HG03095 (cell line): ENCODE data around the gene F12.

Source experiments
- ATAC-seq: cut with Tn5 transposase; IDR thresholded peaks from one replicate; pipeline ENCODE4 v1.9.1; 2021; ENCODE audit warnings: moderate library complexity; ENCODE audit not compliant: unreplicated experiment

Gene F12

DNA sequence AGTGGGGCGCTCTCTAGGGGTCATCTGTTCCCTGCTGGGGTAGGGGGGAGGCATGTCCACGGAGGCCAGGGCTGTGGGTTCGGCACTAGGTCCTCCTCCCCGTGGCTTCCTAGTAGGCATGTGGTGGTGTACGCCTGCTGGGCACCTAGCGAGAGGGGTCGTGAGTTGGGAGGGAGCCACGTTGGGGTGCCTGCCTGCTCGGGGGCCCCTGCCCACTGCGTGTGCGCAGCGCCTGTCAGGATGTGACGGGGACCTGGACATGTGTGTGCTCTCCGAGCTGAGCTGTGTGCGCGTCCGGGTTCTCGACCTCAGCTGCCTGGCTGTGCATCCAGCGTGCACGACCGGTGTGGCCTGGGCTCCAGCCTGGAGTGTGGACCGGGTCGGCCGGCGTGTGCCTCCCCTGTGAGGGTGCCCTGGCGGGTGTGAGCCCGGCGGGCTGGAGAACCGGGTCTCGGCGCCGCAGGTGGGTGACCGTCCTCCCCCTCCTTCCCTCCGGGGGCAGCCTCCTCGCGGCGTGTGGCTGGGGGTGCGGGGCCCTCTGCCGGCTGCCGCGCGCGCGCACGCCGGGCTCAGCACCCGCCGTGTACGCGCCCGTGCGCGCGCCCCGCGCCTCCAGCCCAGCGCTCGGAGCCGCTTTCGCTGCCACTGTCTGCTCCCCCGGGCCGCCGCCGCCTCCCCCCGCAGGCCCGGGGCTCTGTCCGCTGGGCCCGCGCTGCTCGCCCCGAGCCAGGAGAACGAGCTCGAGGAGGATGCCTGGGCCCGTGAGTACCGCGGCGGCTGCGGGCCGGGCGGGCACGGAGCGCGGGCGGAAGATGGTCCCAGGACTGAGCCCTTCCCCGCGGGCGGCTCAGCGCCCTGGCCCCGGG is 37.1 kb upstream of the F12 start, which contains the start of gene PRR7:
PRR7 (plus strand) TSS at position 615 of the 866 bp plus-strand sequence. CDS start 8,254 bp downstream, outside the sequence.
- peak; percentile 46 for ATAC-seq

DNA sequence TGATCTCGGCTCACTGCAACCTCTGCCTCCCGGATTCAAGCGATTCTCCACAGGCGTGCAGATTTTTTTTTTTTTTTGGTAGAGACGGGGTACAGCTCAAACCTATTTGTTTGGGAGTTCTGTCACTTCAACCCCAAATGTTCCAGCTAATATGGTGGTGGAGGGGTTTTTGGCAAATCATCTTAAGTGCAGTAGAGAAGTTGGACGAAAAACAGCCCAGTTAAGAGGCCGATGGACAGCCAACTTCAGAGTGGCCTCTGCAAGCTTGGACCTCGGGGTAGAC is 36.5 kb upstream of the F12 start:
- no peak for ATAC-seq

DNA sequence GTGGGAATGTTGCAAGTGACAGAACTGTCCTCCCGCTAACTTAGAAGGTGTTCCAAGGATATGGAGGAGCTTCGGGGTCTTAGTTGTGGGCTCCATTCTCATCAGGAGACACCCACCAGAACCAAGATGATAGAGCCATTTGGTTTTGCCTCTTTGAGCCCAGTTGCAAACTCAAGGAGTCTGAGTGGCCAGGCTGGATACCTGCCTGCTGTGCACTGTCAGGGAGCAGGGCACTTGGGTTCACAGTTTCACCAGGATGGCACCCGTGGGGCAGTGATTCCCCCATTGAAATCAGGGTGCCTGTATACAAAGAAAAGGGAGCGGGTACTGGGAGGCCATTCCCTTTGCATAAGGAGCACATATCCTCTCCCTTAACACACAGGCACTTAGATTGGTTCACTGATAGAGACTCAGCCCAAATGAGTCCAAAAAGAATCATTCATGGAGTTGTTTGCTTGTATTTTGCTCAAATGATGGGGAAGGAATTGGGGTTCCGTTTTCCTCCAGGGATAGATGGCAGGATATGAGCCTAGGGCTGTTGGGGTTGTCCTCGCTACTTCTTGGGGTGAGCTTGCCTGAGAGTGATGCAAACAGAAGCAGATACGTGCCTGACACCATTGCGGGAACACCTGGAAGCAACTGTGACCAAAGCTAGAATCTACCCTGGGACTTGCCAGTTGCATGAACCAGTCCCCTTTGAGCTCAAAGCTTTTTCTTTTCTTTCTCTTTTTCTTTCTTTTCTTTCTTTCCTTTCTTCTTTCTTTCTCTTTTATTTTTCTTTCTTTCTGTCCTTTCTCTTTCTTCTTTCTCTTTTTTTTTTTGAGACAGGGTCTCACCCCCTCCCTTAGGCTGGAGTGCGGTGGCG is 35.9 kb upstream of the F12 start:
- no peak for ATAC-seq

DNA sequence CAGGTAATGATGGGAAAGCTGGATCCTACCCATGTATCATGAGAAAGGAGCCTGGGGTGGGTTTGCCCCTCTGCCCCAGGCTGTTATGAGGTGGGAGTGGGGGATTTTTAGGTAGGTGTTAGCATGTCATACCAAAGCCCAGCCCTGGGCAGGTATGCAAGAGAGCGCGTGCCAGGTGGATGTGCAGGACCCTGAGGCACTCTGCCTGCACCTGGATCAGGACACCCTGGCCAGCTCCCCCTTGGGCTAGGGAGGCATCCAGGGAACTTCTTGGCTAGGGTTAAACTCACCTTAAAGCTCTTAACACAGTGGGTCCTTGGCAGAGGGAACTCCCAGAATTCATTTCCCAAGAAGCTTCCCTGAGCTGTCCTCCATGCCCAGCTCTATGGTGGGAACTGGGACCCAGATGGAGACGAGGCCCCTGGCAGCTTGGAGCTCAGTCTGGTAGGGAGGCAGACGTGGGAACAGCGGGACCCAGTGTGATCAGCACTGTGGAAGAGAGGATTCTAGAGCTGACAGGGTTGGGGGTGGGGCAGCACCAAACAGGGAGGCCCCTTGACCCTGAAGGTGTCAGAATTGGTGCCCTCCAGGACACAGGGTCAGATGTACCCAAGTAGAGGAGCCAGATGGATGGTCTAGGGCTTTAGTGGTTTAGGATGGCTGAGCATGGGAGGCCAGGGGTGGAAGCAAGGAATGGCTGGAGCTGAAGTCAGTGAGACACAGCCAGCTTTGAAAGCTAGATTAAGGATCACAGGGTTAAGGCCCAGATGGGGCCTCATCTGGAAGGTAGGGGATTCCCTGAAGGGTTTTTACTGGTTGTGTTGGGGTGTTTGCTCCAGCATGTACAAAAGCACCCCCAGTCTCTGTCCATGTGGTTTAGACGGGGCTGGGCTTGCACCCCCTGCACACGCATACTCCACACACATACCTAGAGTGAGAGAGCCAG is 35.0 kb upstream of the F12 start:
- ATAC-seq: no peak

DNA sequence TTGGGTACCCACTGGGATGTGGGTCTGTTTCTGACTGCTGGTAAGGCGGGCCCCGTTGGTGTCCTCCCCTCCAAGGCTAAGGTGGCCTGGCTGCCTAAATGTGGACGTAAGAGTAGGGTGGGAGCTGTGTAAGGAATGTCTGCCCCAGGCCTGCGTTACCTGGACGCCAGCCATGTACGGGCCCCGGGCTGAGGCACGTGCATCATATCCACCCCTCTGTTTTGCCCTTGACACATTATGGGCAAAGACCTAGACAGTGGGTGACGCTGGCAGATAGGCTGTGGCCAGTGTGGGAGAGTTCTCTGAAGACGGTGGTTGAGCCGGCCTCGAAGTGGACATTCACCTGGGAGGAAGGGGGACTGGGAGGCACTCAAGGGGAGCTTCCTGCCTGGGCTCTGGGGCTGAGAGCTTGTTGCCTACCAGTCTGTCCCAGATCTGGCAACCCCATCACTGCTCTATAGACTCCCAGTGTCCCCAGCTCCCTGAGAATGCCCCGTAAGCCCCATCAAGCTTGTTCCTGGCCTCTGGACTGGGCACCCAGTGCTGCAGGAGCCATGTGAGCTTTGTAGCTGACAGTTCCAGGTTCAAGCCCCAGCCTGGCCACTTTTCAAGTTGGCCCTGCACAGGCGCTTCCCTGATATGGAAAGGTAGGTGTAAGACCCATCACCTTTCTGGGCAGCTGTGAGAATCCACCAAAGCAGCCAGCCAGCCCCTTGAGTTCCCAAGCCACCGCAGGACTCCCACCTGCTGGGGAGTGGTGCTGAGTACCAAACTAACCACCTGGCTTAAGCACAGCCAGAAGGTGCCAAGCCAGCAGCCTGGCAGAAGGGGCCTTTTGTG is 34.0 kb upstream of the F12 start:
- no peak for ATAC-seq

DNA sequence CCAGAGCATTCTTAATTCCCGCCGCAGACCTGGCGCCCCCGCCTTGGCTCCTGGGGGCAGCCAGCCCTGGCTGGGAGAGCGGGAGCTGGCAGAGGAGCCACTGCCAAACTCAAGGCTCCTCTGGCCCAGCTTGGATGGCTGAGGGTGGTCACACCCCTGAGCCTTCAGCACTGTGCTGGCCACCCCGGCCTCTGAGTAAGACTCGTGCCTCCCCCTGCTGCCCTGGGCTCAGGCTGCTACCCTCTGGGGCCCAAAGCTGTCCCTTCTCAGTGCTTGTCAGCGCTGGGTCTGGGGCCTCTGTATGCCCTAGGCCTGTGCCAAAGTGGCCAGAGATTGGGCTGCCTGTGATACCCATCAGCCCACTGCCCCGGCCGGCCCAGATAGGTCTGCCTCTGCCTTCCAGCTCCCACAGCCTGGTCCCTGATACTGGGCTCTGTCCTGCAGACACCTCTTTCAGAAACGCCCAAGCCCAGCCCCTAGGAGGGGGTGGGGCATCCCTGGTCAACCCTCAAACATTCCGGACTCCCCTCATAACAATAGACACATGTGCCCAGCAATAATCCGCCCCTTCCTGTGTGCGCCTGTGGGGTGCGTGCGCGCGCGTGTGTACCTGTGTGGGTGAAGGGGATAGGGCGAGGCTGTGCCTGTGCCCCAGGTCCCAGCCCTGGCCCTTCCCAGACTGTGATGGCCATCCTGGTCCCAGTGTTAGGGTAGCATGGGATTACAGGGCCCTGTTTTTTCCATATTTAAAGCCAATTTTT is 32.9 kb upstream of the F12 start:
- no peak for ATAC-seq

DNA sequence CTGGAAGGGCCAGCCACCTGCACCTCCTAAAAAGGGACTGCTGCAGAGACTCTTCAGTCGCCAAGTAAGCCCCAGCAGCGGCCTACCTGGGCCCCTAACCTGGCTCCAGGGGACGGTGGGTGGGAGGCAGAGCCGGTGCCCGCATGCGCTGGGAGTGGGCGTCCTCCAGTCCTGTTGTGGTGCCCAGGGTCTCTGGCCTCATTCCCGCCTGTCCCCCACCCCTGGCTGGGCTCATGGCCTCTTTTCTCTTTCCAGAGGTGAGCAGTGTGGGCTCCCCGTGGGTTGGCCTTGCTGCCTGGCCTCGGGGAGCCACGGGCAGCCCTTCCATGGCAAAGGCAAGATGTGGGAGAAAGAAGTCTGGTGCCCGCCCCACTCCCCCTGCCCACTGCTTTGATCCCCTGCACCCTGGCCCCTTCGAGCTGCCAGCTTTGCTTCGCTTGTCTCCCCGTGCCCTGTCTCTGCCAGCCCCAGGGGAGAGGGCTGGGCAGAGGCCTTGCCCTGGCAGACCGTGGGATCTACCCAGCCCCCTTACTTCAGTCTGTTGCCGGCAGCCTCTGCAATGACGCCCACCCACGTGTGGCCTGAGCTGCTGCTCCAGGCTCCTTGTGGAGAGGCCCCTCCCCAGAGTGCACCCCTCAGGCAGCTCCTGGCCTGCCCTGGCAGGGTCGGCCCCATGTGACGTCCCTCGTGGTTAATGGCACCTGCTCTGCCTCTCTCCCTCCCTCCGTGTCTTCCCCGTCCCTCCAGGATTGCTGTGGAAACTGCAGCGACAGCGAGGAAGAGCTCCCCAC is 31.8 kb upstream of the F12 start:
- ATAC-seq: no peak

DNA sequence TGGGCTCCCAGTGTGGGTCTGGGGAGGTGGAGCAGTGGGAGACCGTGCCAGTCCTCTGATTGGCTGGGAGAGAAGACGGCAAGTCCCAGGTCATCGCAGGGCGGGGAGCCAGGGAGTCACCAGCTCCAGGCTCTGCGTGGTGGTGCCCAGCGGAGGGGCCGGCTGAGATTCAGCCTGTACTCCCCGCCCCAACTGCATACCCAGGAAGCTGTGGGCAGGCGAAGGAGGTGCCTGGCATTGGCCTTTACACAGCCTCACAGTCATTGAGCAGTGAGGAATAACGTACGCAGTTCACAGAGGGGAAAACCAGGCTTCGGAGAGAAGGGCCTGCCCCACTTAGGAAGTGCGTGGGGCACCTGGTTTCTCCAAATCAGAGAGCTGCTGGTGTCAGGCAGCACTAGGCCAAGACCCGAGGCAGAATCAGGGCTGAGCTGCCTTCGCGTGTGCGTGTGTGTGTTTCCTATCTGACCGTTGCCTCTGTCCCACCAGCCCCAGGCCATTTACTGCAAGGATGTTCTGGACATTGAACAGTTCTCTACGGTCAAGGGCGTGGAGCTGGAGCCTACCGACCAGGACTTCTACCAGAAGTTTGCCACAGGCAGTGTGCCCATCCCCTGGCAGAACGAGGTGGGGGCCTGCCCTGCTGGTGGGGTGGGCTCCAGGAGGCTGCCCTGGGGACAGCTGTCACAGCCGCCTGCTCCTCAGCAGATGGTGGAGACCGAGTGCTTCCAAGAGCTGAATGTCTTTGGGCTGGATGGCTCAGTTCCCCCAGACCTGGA is 31.0 kb upstream of the F12 start:
- ATAC-seq: no peak

DNA sequence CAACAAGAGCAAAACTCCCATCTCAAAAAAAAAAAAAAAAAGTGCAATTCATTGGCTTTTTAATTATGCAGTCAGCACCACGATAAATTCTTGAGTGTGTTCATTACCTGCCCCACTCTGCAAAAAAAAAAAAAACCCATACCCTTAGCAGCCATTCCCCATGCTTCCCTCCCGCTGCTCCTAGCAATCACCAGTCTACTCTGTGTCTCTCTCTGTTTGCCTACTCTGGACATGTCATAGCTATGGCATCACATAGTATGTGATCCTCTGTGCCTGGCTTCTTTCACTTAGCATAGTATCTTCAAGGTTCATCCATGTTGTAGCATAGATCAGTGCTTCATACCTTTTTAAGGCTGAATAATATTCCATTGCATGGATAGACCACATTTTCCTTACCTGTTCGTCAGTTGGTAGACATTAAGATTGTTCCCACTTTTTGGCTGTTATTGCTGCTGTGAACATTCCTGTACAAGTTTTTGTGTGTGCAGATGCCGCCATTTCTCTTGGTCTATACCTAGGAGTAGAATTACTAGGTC is 30.2 kb upstream of the F12 start:
- no peak for ATAC-seq

DNA sequence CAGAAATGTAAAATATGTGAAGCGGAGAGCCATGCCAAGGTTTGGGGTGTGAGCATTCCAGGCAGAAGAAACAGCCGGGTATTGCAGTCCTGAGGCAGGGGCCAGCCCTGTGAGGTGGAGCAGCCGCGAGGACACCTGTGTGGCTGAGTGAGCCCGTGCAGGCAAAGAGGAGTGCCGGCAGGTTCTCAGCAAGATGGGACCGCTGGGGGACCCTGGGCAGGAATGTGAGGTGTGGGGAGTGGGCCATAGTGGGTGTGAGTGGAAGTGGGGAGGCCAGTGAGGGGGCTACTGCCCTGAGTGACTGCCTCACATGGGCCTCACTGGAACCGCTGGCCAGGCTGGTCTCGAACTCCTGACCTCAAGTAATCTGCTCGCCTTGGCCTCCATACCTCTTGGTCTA is 29.1 kb upstream of the F12 start:
- ATAC-seq: no peak

DNA sequence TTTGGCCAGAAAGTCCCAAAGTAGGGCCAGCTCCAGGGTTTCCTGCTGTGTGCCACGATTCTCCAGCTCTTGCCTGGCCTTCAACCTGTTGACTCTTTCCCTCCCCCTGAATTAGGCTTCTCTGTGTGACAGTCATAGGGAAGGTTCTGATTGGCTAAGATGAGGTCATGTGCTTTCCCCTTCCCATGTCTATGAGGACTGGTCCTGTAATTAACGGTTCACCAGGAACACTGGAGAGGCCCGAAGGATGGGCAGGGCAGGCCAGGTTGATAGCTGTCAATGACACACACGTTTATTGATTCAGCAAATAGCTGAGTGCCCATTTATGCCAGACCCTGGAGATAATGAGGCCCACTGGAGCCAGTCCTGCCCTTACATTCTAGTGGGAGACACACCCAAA is 28.3 kb upstream of the F12 start:
- ATAC-seq: no peak

DNA sequence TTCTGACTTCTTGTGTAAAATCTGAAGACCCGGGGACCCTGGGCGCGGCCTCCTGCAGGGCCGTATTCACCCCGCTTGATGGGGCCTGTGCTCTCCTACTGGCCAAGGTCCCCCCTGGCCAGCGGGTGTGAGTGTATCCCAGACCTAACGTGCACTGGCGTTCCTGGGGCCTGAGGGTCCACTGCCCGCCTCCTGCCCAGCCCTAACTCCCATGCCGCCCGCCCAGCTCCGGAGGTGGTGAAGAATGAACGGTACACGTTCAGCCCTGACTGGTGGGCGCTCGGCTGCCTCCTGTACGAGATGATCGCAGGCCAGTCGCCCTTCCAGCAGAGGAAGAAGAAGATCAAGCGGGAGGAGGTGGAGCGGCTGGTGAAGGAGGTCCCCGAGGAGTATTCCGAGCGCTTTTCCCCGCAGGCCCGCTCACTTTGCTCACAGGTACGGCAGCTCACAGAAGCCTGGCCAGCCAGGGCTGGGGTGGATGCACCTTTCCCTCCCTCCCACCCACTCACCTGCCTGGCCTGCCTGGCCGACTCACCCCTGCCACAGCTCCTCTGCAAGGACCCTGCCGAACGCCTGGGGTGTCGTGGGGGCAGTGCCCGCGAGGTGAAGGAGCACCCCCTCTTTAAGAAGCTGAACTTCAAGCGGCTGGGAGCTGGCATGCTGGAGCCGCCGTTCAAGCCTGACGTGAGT is 26.6 kb upstream of the F12 start:
- no peak for ATAC-seq

DNA sequence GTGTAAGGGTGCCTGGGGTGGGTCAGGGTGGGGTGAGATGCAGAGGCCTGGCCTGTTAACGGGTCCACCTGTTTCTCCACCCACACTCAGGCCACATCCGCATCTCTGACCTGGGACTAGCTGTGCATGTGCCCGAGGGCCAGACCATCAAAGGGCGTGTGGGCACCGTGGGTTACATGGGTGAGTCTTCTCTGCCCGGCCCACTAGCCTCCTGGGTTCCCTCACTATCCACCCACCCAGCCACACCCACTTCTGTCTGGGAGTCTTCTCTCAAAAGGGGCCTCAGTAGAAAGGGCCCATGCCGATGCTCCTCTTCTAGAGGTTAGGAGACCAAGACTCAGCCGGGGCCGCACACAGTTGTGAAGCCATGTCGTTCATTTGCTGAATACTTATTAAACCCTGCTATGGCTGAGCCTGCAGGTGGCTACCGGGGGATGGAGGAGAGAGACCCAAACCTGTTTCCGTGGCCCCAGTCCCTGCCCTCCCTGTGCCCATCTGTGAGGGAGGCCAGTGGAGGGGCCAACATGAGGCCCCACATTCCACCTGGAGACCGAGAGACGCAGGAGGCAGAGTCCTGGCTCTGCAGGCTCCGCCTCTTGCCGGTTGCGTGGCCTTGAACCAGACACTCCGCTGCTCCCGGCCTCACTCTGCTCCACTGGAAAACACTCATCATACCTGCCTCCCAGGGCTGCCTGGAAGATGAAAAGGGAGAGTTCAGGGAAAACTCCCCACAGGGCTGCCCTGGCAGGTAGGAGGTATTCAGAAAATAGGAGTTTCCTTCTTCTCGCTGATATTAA is 25.8 kb upstream of the F12 start:
- ATAC-seq: no peak

DNA sequence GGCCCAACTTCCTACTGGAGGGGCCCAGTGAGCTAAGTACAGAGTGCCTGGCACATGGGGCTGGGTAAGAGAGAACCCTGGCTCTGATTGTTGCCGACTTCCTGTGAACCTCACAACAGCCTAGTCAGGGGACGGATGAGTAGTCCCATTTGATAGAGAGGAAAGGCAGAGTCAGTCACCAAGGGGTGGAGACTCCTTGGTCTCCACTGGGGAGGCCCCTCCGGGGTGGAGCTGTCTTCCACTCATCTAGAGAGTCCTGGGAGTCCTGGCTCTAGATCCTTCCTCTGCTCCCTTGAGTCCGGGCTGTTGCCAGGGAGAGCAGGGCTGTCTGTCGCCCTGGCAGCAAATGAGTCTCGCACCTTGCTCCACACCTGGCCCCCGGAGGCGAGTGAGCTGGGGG is 25.1 kb upstream of the F12 start:
- no peak for ATAC-seq

DNA sequence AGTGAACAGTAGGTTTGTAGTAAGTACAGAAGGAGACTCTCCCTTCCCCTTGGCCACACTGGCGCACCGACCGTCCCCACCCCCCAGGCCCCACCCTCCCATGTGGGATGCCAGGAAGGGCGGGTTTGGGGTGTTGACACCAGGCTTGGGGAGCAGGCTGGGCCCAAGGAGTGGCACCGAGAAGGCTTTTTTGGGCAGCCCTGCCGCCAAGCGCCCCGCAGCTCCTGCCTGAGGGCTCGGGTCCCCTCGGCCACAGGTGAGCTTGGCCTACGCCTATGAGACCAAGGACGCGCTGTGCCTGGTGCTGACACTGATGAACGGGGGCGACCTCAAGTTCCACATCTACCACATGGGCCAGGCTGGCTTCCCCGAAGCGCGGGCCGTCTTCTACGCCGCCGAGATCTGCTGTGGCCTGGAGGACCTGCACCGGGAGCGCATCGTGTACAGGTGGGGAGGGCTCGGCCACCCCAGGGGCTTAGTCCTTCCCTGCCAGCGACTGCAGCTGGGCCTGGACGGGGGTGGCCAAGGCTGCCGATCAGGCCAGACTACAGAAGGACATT is 24.4 kb upstream of the F12 start:
- ATAC-seq: no peak
